HG03280 (cell line): ENCODE measurements around the gene NDST3.
"Not testable (repeated sequence)": the region's sequence is repeated elsewhere in the genome, so short reads cannot be mapped to it uniquely, and the experiment has no call there.

ENCODE experiments used
- ATAC-seq: cut with Tn5 transposase; IDR thresholded peaks from one replicate; pipeline ENCODE4 v1.9.1; 2021; ENCODE audit warnings: mild to moderate bottlenecking, moderate library complexity; ENCODE audit not compliant: unreplicated experiment

NDST3 gene

DNA sequence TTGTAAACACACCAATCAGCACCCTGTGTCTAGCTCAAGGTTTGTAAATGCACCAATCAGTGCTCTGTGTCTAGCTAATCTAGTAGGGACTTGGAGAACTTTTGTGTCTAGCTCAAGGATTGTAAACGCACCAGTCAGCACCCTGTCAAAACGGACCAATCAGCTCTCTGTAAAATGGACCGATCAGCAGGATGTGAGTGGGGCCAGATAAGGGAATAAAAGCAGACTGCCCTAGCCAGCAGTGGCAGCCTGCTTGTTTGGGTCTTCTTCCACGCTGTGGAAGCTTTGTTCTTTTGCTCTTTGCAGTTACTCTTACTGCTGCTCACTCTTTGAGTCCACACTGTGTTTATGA, 231.8 kb downstream of the NDST3 start:
- not testable (repeated sequence) for ATAC-seq

- no peak for ATAC-seq
These were observed 234.5 kb downstream of the NDST3 start for GRCh38 chr4:118268780-118269179.

GRCh38 chr4:118270492-118270891, 236.2 kb downstream of the NDST3 start:
- peak; percentile 63 for ATAC-seq

DNA sequence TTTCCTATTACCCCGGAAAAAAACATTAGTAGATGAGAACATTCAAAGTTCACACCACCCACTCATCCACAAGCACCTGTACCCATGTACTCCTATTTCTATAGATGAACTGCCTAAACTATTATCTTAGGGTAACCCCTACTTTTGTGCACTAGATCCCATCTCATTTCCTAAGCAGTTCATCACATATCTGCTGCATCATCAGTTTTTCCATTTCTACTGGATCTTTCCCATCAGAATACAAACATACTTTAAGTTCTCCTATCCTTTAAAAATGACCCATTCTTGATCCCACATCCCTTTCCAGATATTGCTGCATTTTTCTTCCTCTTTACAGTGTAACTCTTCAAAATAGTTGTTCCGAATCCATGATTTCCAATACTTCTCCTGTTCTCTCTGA, 237.5 kb downstream of the NDST3 start:
- no peak for ATAC-seq

- ATAC-seq, result no peak
These were observed 239.4 kb downstream of the NDST3 start for GRCh38 chr4:118273642-118274041.

GRCh38 chr4:118276580-118276979, 242.3 kb downstream of the NDST3 start:
- ATAC-seq, result no peak

GRCh38 chr4:118277243-118277642, 243.0 kb downstream of the NDST3 start:
- no peak for ATAC-seq

DNA sequence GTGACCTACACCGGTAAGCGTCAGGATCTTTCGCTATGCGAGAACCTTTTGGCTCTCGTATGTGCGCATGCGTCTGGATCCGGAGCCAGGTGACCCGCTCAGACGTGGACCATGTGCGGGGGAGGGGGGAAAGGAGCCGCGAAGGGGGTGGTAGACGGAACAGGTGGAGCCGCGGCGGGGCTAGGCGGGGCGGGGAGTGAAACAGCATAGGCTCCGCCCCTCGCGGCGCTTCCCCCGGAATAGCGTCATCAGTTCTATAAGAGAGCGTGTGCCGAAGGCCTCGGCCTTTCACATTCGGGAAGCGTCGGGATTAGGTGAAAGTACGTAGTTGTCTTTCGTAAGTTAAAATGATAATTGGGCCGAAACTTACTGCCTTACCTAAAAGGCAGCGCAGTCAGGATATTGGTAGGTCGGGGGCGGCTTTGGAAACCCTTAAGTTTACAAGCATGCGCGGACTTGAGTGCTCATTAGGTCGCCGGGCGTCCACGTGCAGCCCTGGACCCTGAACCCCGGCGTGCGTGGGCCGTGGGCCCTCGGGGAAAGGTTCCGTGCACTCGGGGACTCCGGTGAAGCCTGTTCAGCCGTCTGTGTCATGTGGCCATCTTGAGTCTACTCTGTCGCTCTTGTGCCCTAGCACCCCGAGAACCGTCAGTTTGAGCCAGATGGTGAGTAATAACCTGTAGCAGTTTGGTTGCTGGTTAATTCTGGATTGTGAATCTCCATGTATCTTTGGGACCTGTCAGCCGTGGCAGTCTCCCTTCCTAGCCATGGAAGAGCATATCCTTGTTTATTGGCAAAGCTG, 244.4 kb downstream of the NDST3 start:
- peak; percentile 89 for ATAC-seq

DNA sequence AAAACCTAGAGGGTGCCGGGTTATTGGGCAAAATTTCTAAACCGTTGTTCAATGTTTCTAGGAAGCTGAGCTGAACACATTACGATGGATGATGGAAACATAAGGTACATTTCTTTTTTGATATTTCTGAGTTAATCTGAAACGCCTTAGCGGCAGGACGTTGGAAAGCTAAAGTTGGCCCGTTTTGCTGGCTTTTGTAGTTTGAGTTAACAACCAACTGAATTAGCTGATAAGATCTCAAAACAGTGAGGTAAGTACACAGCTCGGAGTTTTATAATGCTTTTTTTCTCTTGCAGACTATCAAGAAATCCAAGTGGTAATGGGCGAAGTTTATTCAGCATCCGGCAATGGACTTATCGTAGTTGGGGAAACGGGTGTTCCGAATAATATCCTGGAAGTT, 245.0 kb downstream of the NDST3 start:
- no peak for ATAC-seq

GRCh38 chr4:118279920-118280432, 245.7 kb downstream of the NDST3 start:
- ATAC-seq, result no peak

GRCh38 chr4:118280501-118281218, 246.4 kb downstream of the NDST3 start:
- peak; percentile 12 for ATAC-seq

DNA sequence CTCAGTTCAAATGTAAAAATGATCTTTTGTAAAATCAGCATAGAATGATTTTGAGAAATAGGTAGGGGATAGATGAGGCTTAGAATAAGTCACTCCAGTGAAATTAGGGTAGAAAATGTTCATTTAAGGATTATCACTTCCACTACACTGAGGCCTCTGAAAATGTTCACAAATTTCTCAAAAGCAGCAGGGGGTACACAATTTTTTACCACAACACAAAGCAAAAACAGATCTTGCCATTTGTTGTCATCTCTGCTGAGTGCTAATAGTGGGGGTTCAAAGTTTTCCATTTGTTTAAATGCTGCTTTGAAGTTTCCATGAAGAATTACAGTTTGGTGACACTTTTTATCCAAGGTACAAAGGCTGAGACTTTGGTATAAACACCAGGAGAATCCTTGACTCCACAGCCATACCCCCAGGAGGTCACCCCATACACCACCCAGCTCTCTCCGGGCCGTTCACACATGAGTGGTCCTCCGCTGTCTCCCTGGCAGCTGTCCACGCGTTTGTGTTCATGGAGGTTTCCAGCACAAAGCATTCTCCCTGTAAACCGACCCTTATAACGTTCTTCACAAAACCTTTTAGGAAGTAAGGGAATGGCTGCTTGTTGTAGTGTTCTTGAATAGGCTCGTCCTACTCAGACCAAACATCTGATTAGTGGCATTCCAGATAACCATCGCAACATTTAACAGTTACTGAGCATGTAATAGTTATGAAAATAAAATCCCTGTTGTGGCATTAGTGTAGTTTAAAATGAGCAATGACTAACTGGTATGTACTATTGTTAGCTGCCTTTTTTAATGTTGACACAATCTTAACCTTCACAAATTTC, 247.5 kb downstream of the NDST3 start:
- no peak for ATAC-seq

DNA sequence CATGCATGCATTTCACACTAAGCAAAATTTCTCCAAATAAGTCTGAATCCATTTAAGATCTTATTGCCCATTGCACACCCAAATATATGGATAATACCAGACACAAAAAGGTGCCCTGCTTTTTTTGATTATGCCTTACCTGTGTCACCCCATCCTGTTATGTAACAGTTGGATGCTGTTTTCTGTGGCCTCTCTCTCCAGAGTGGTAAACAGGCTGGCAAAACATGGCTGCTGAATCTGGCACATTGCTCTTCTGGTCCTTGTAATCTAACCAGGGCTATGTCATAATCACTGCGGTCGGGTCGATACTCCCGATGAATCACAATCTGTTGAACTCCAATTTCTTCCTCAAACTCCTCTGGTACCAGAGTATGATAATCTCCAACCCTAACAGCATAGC, 248.4 kb downstream of the NDST3 start:
- ATAC-seq, result no peak

GRCh38 chr4:118284169-118284568, 249.9 kb downstream of the NDST3 start:
- ATAC-seq, result peak; percentile 54

GRCh38 chr4:118285931-118286330, 251.6 kb downstream of the NDST3 start:
- no peak for ATAC-seq

DNA sequence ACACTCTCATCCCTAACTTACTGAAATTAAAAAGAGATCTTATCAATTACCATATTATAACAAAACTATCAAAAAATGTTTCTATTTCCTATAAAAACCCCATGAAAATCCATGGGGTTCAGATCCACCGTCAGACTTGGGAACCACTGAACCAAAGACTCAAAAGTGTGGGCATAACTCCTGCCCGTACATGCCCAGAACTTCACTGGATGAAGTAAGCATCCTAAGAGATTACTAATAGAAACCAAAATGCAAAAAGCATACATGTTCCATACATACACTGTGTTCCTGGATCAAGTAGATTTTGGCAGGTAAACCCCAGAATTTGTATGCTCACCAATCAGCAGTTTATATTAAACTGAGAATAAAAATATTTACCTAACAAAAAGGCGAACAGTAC, 252.4 kb downstream of the NDST3 start:
- no peak for ATAC-seq

- no peak for ATAC-seq
These were observed 253.6 kb downstream of the NDST3 start for GRCh38 chr4:118287711-118288451.

GRCh38 chr4:118289794-118290193, 255.5 kb downstream of the NDST3 start:
- no peak for ATAC-seq

DNA sequence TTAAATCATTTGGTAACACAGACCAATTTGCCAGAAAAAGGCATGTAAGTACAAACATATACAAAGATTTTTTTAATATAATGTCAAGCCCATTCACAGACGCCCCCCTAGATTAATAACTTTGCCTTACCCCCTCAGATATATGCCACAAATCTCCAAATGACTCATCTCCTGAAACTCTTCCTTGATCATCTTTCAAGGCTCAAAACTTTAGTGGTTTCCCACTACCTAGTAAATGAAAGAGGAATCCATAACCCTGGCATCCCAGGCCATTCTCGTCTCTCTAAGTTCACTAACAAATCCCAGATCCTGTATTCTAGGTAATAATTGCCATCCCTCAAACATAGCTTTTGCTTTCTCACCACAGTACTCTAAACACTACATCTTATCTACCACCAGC, 256.7 kb downstream of the NDST3 start:
- ATAC-seq, result no peak

- no peak for ATAC-seq
These were observed 262.4 kb downstream of the NDST3 start for GRCh38 chr4:118296729-118297128.

DNA sequence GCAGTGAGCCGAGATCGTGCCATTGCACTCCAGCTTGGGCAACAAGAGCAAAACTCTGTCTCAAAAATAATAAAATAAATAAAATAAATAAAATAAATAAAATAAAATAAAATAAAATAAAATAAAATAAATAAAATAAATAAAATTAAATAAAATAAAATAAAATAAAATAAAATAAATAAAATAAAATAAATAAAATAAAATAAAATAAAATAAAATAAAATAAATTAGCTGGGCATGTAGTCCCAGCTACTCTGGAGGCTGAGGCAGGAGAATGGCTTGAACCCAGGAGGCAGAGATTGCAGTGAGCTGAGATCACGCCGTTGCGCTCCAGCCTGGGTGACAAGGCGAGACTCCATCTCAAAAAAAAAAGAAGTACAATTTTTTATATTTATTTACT, 265.3 kb downstream of the NDST3 start:
- ATAC-seq, result not testable (repeated sequence)
